Testis (tissue), 2 donors: Measurements from ENCODE around the gene NEURL1B.
"Not testable (repeated sequence)": the region's sequence is repeated elsewhere in the genome, so short reads cannot be mapped to it uniquely, and the experiment has no call there.

Source experiments
- CTCF ChIP-seq, 3 experiments: fragments of 450-650 bp in 2 of 3; fragments of 200-600 bp in 1 of 3; sonication (generic) in 1 of 3; IDR thresholded peaks; one replicate each; pipeline ENCODE4 v1.5.1; 2016 to 2019; ENCODE audit warnings: antibody characterized with exemption in 3 of 3, mild to moderate bottlenecking in 2 of 3, moderate library complexity in 1 of 3
- POLR2A ChIP-seq: fragments of 450-650 bp; IDR thresholded peaks from one replicate; pipeline ENCODE4 v1.6.1; 2017; ENCODE audit warnings: antibody characterized with exemption, mild to moderate bottlenecking, moderate library complexity

GRCh38 chr5:172656496-172656895, 15.4 kb downstream of the NEURL1B start:
- not testable (repeated sequence) for TF ChIP-seq CTCF (IDR thresholded peaks at IDR 0.05); POLR2A
